T-helper 2 cell treated with Interferon-gamma antibody and Interleukin-4, amounts not matched to agents 100 ng/mL and 5 ng/mL, for 36 hours (primary cell): Measurements from ENCODE around the gene GTF3C2. TPM values are rescaled to one million over a fixed set of nuclear protein-coding genes. Genes with fewer than 3 reads are reported as not detected.

Experiments
- intact Hi-C: fragments of 100-400 bp; cut with micrococcal nuclease; formaldehyde crosslinking; loops from one replicate; pipeline ENCODE4 v1.15.1; 2023
- total RNA-seq: library from RNA; stranded (reverse); gene quantifications from 2 replicates; pipeline ENCODE4 v1.2.3, GENCODE V29; 2022

GTF3C2 gene
- total RNA-seq, 1 donor from 2014 or later, result 75.6 TPM

- intact Hi-C loops, result no loop called here
Measured at GRCh38 chr2:27372937-27373336, 16.4 kb upstream of the GTF3C2 start.

- intact Hi-C loops, result loop anchor here (1.0 to 2.0 kb wide), 10 partner anchors 9 to 292 kb away; partner anchors contain the start of genes ATRAID, GTF3C2, IFT172 and KHK
Measured at GRCh38 chr2:27370816-27371620, 14.5 kb upstream of the GTF3C2 start.

- intact Hi-C loops, result loop anchor here (1.0 to 2.0 kb wide), 10 partner anchors 10 to 293 kb away; partner anchors contain the start of genes ATRAID, GTF3C2, IFT172 and KHK
Measured at GRCh38 chr2:27370026-27370815, 13.7 kb upstream of the GTF3C2 start, which contains the start of the genes EIF2B4 and SNX17. Gene EIF2B4 (minus strand): TSS chr2:27370338. CDS start chr2:27370314, 24 bp downstream. Gene SNX17 (plus strand): TSS chr2:27370616. CDS start chr2:27370744, 128 bp downstream.

GRCh38 chr2:27369471-27370025 lies 13.0 kb upstream of the GTF3C2 start:
- intact Hi-C loops, result loop anchor here (1.0 to 2.0 kb wide), 10 partner anchors 11 to 293 kb away; partner anchors contain the start of genes ATRAID, GTF3C2, IFT172 and KHK

GRCh38 chr2:27363933-27364332 lies 7.4 kb upstream of the GTF3C2 start:
- intact Hi-C loops, result no loop called here

GRCh38 chr2:27362678-27363420 lies 6.3 kb upstream of the GTF3C2 start:
- intact Hi-C loops, result no loop called here

- intact Hi-C loops, result loop anchor here (1.0 to 10.0 kb wide), 9 partner anchors 14 to 1519 kb away; partner anchors contain the start of genes ATRAID, EIF2B4, IFT172 and MPV17
Measured at GRCh38 chr2:27356056-27356381, 545 bp downstream of the GTF3C2 start.

GRCh38 chr2:27354597-27354927 lies 2.0 kb downstream of the GTF3C2 start:
- intact Hi-C loops, result loop anchor here (10.0 kb wide), 1 partner anchor 1520 kb away; the partner anchor contains the start of gene TRMT61B

- intact Hi-C loops, result loop anchor here (10.0 kb wide), 1 partner anchor 1521 kb away; the partner anchor contains the start of gene TRMT61B
Measured at GRCh38 chr2:27353762-27354596, 2.6 kb downstream of the GTF3C2 start.

GRCh38 chr2:27353386-27353761 lies 3.2 kb downstream of the GTF3C2 start:
- intact Hi-C loops, result loop anchor here (10.0 kb wide), 1 partner anchor 1521 kb away; the partner anchor contains the start of gene TRMT61B

- intact Hi-C loops, result loop anchor here (10.0 kb wide), 1 partner anchor 1523 kb away; the partner anchor contains the start of gene TRMT61B
Measured at GRCh38 chr2:27351802-27352598, 4.6 kb downstream of the GTF3C2 start.

- intact Hi-C loops, result loop anchor here (10.0 kb wide), 1 partner anchor 1525 kb away; the partner anchor contains the start of gene TRMT61B
Measured at GRCh38 chr2:27350106-27350693, 6.4 kb downstream of the GTF3C2 start.

GRCh38 chr2:27347641-27348040 lies 8.9 kb downstream of the GTF3C2 start:
- intact Hi-C loops, result no loop called here

GRCh38 chr2:27336173-27336572 lies 20.4 kb downstream of the GTF3C2 start:
- intact Hi-C loops, result no loop called here

- intact Hi-C loops, result no loop called here
Measured at GRCh38 chr2:27335311-27335710, 21.3 kb downstream of the GTF3C2 start.

- intact Hi-C loops, result no loop called here
Measured at GRCh38 chr2:27324720-27325119, 31.8 kb downstream of the GTF3C2 start.

- intact Hi-C loops, result loop anchor here (1.0 kb wide), 2 partner anchors 33 to 47 kb away; partner anchors contain the start of genes EIF2B4, GTF3C2 and SNX17
Measured at GRCh38 chr2:27323596-27324285, 32.8 kb downstream of the GTF3C2 start.
